GM23338 (cell line): ENCODE data around the gene FABP6. TPM values are rescaled to one million over a fixed set of nuclear protein-coding genes. Genes with fewer than 3 reads are reported as not detected.

Experiments used
- ATAC-seq: fragments of 200-7000 bp; cut with Tn5 transposase; 3 replicates; pipeline ENCODE4 v1.9.1; 2020
- DNase-seq: peaks from one replicate; pipeline ENCODE4 v3.0.0-alpha.2; 2015; ENCODE audit warnings: low spot score
- H2AFZ ChIP-seq: fragments of 200-600 bp; sonication (generic); 2 replicates; pipeline ENCODE4 v1.8.0; 2016; ENCODE audit warnings: antibody characterized with exemption, mild to moderate bottlenecking, moderate library complexity
- H3F3A ChIP-seq: fragments of 200-600 bp; sonication (generic); replicated peaks from 2 replicates; pipeline ENCODE4 v1.8.0; 2017; ENCODE audit warnings: antibody characterized with exemption, mixed run types, low read depth
- H3K27ac ChIP-seq: fragments of 200-600 bp; sonication (generic); 2 replicates; pipeline ENCODE4 v1.6.1; 2016; ENCODE audit warnings: low read depth
- H3K27me3 ChIP-seq: fragments of 200-600 bp; sonication (generic); 2 replicates; pipeline ENCODE4 v1.8.0; 2016; ENCODE audit warnings: mild to moderate bottlenecking, mixed run types, moderate library complexity; ENCODE audit not compliant: insufficient read depth
- H3K36me3 ChIP-seq: fragments of 200-600 bp; sonication (generic); 2 replicates; pipeline ENCODE4 v1.8.0; 2016; ENCODE audit warnings: mild to moderate bottlenecking; ENCODE audit not compliant: insufficient read depth
- H3K4me1 ChIP-seq: fragments of 200-600 bp; sonication (generic); 2 replicates; pipeline ENCODE4 v1.8.0; 2016; ENCODE audit warnings: mild to moderate bottlenecking, moderate library complexity; ENCODE audit not compliant: insufficient read depth
- H3K4me2 ChIP-seq: fragments of 200-600 bp; sonication (generic); 2 replicates; pipeline ENCODE4 v1.7.1; 2017; ENCODE audit warnings: mixed run types
- H3K4me3 ChIP-seq: fragments of 200-600 bp; sonication (generic); 2 replicates; pipeline ENCODE4 v1.6.1; 2016; ENCODE audit warnings: mixed run types
- H3K79me2 ChIP-seq: fragments of 200-600 bp; sonication (generic); replicated peaks from 2 replicates; pipeline ENCODE4 v1.8.0; 2017; ENCODE audit warnings: mild to moderate bottlenecking; ENCODE audit not compliant: insufficient read depth
- H3K9me2 ChIP-seq: fragments of 200-600 bp; sonication (generic); 2 replicates; pipeline ENCODE4 v1.8.0; 2017; ENCODE audit not compliant: insufficient read depth
- H4K20me1 ChIP-seq: fragments of 200-600 bp; sonication (generic); replicated peaks from 2 replicates; pipeline ENCODE4 v1.8.0; 2017; ENCODE audit warnings: mild to moderate bottlenecking; ENCODE audit not compliant: insufficient read depth
- H3K27ac Mint-ChIP-seq: 2 replicates; pipeline ENCODE4 v1.8.0; 2020; ENCODE audit warnings: inconsistent platforms, mild to moderate bottlenecking, moderate library complexity, mixed read lengths
- H3K27me3 Mint-ChIP-seq: 3 replicates; pipeline ENCODE4 v1.8.0; 2022; ENCODE audit warnings: low read depth, mild to moderate bottlenecking, moderate library complexity, mixed read lengths, inconsistent platforms; ENCODE audit not compliant: insufficient read depth, poor library complexity
- H3K36me3 Mint-ChIP-seq: 3 replicates; pipeline ENCODE4 v1.8.0; 2021; ENCODE audit warnings: low read depth, mild to moderate bottlenecking, inconsistent platforms, moderate library complexity, mixed read lengths
- H3K4me1 Mint-ChIP-seq: 3 replicates; pipeline ENCODE4 v1.8.0; 2020; ENCODE audit warnings: mild to moderate bottlenecking, inconsistent platforms, mixed read lengths
- H3K4me3 Mint-ChIP-seq: 3 replicates; pipeline ENCODE4 v1.8.0; 2021; ENCODE audit warnings: moderate library complexity, mild to moderate bottlenecking, inconsistent platforms, mixed read lengths
- H3K9me3 Mint-ChIP-seq: 3 replicates; pipeline ENCODE4 v1.8.0; 2020; ENCODE audit warnings: moderate library complexity, mild to moderate bottlenecking, inconsistent platforms, mixed read lengths
- EZH2 ChIP-seq: fragments of 200-600 bp; sonication (generic); IDR thresholded peaks from one replicate; pipeline ENCODE4 v1.8.0; 2017; ENCODE audit warnings: antibody characterized with exemption, mild to moderate bottlenecking, low read depth; ENCODE audit not compliant: unreplicated experiment
- JUNB ChIP-seq: IDR thresholded peaks from one replicate; pipeline ENCODE4 v1.6.1; 2016; ENCODE audit warnings: antibody characterized with exemption; ENCODE audit not compliant: unreplicated experiment
- POLR2AphosphoS5 ChIP-seq: IDR thresholded peaks from 2 replicates; pipeline ENCODE4 v1.6.1; 2016; ENCODE audit warnings: antibody characterized with exemption, low read depth
- STAT1 ChIP-seq: IDR thresholded peaks from one replicate; pipeline ENCODE4 v1.6.1; 2016; ENCODE audit warnings: antibody characterized with exemption; ENCODE audit not compliant: unreplicated experiment
- ZNF114 ChIP-seq: fragments of 250-450 bp; sonication (Bioruptor Pico); IDR thresholded peaks from 2 replicates; pipeline ENCODE4 v1.5.0; 2020; ENCODE audit warnings: mild to moderate bottlenecking, moderate library complexity
- polyA plus RNA-seq: library from polyadenylated mRNA; unstranded; fragments of >200 nt; fragmentation: Nextera tagmentation; extraction: Ambion mirVana; gene quantifications from 2 replicates; pipeline ENCODE4 v1.2.1, GENCODE V29; 2016
- total RNA-seq: library from RNA; depleted of rRNA; stranded (reverse); fragments of >200 nt; shearing (Covaris generic); gene quantifications from 2 replicates; pipeline ENCODE4 v1.2.3, GENCODE V29; 2014
- TF ChIP-seq, protein P1 (sequence below), 2 experiments: fragments of 200-600 bp in 1 of 2; sonication (generic) in 1 of 2; conservative IDR thresholded peaks; 2 replicates each; pipeline versions ENCODE4 v1.5.1 to v1.6.1; 2016 to 2017; ENCODE audit warnings: antibody characterized with exemption in 2 of 2, low read depth in 2 of 2, mild to moderate bottlenecking in 2 of 2, moderate library complexity in 1 of 2
- TF ChIP-seq, protein P2 (sequence below): IDR thresholded peaks from one replicate; pipeline ENCODE4 v1.6.1; 2018; ENCODE audit warnings: antibody characterized with exemption; ENCODE audit not compliant: unreplicated experiment

Gene FABP6
- total and polyA plus RNA-seq, 2 experiments from 2014 or later, result 2.2 to 7.5 TPM

DNA sequence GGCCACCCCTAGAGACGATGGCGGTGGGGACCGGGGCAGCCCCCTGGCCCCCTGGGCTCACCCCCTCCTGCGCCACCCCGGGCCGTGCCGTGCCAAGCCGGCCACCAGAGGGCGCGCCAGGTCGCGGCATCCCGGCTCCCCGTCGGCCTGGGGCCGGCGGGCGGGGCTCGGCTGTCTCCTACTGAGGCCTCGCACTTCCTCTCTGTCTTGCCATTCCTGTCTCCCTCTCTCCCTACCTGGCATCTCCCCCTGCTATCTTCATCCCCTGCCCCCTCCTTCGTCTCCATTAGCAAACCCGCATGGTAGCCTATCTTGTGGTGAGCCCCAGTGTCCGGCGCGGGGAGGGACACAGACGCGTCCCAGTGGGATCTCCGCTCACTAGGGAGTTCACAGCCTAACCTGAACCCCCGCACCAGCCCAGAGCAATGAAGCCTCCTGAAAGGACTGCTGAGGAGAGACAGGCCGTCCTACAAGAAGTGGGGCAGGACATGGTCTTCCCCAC is 29.8 kb upstream of the FABP6 start (continued):
- TF ChIP-seq, protein P1, sequence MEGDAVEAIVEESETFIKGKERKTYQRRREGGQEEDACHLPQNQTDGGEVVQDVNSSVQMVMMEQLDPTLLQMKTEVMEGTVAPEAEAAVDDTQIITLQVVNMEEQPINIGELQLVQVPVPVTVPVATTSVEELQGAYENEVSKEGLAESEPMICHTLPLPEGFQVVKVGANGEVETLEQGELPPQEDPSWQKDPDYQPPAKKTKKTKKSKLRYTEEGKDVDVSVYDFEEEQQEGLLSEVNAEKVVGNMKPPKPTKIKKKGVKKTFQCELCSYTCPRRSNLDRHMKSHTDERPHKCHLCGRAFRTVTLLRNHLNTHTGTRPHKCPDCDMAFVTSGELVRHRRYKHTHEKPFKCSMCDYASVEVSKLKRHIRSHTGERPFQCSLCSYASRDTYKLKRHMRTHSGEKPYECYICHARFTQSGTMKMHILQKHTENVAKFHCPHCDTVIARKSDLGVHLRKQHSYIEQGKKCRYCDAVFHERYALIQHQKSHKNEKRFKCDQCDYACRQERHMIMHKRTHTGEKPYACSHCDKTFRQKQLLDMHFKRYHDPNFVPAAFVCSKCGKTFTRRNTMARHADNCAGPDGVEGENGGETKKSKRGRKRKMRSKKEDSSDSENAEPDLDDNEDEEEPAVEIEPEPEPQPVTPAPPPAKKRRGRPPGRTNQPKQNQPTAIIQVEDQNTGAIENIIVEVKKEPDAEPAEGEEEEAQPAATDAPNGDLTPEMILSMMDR (conservative IDR thresholded peaks at IDR 0.05; ENCODE audit: low read depth in 2 of 2), result peak; percentile 87 to 93

DNA sequence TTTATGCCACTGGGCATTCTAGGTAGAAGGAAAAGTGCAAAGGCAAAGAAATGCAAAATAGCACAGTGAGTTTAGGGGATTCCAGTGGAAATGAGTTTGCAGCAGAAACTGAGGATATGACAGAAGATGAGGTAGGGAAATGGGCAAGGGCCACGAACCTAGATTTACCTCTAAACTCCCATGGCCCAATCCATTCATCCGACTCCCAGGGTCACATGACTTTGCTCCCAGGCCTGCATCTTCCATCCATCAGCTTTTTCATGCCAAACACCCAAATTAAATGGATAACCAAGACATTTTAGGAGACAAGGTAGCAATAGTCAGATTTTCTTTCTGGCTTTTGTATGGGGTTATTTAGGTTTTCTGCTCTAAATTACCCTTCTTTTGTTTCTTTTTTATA is 22.2 kb upstream of the FABP6 start:
- no peaks in the 10 kb centered on the region for H3K4me1 ChIP-seq
- H2AFZ ChIP-seq, result no peak overlapping the region
- Mint-ChIP-seq H3K4me1 (peaks cover 5% of the 10 kb centered on the region; the same call in 2 of the 3 replicates), H3K9me3 (no peaks in the 10 kb centered on the region), H3K27ac (no peak overlapping the region), H3K27me3 (peaks cover 2% of the 10 kb centered on the region), H3K36me3 (no peaks in the 10 kb centered on the region), H3K4me3 (no peak overlapping the region)
- no peak overlapping the region for H3K27ac ChIP-seq
- H3K79me2 ChIP-seq, result no peaks in the 10 kb centered on the region
- H3F3A ChIP-seq, result no peaks in the 10 kb centered on the region
- no peaks in the 10 kb centered on the region for H3K9me2 ChIP-seq
- no peak overlapping the region for H3K4me3 ChIP-seq
- ATAC-seq (no peak), DNase-seq (no peak)
- H4K20me1 ChIP-seq, result no peaks in the 10 kb centered on the region
- TF ChIP-seq ZNF114 (CRISPR knock-in tag), result no peak
- no peak for TF ChIP-seq JUNB
- H3K27me3 ChIP-seq, result no peaks in the 10 kb centered on the region
- H3K36me3 ChIP-seq, result no peaks in the 10 kb centered on the region
- H3K4me2 ChIP-seq, result no peak overlapping the region

DNA sequence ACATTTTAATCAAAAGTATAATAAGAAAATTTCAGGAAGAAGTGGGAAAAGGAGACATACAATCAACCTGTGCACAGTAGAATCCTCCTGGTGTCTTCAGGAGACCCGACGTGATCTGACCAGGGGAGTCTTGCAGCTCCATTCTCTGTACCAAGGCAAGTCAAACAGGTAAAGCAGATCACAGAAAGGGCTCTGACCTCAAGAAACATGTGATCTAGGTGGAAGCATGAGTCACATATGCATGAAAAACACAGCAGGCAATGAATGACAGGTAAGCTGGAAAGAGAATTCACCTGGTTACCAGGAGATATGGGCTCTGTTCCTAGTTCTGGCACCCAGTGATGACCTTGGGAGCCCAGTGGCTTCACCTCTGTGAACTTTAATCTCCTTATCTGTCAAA is 19.4 kb upstream of the FABP6 start:
- H3K36me3 Mint-ChIP-seq, result no peaks in the 10 kb centered on the region

More for the DNA sequence above, 19.4 kb upstream of the FABP6 start:
- Histone ChIP-seq H3K4me2 (no peak overlapping the region), H3K36me3 (no peaks in the 10 kb centered on the region), H3K9me2 (no peaks in the 10 kb centered on the region), H3K4me1 (no peaks in the 10 kb centered on the region), H3K27me3 (no peaks in the 10 kb centered on the region), H3K4me3 (no peak overlapping the region), H3F3A (no peaks in the 10 kb centered on the region), H4K20me1 (no peaks in the 10 kb centered on the region), H2AFZ (no peak overlapping the region), H3K79me2 (no peaks in the 10 kb centered on the region), H3K27ac (no peak overlapping the region)
- Mint-ChIP-seq H3K27ac (no peak overlapping the region), H3K9me3 (no peaks in the 10 kb centered on the region), H3K27me3 (peaks cover 2% of the 10 kb centered on the region), H3K4me3 (no peak overlapping the region), H3K4me1 (0 out of 3 replicates have a peak, but pooled peaks cover 2% of the 10 kb centered on the region)
- ATAC-seq, result no peak
- no peak for TF ChIP-seq EZH2
- TF ChIP-seq POLR2AphosphoS5, result no peak
- TF ChIP-seq JUNB, result no peak
- no peak for TF ChIP-seq STAT1
- TF ChIP-seq, protein P2, sequence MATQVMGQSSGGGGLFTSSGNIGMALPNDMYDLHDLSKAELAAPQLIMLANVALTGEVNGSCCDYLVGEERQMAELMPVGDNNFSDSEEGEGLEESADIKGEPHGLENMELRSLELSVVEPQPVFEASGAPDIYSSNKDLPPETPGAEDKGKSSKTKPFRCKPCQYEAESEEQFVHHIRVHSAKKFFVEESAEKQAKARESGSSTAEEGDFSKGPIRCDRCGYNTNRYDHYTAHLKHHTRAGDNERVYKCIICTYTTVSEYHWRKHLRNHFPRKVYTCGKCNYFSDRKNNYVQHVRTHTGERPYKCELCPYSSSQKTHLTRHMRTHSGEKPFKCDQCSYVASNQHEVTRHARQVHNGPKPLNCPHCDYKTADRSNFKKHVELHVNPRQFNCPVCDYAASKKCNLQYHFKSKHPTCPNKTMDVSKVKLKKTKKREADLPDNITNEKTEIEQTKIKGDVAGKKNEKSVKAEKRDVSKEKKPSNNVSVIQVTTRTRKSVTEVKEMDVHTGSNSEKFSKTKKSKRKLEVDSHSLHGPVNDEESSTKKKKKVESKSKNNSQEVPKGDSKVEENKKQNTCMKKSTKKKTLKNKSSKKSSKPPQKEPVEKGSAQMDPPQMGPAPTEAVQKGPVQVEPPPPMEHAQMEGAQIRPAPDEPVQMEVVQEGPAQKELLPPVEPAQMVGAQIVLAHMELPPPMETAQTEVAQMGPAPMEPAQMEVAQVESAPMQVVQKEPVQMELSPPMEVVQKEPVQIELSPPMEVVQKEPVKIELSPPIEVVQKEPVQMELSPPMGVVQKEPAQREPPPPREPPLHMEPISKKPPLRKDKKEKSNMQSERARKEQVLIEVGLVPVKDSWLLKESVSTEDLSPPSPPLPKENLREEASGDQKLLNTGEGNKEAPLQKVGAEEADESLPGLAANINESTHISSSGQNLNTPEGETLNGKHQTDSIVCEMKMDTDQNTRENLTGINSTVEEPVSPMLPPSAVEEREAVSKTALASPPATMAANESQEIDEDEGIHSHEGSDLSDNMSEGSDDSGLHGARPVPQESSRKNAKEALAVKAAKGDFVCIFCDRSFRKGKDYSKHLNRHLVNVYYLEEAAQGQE, result no peak
- TF ChIP-seq ZNF114 (CRISPR knock-in tag), result no peak
- no peak for DNase-seq
